ENCODE results near the gene RPS6KA2.

Gene RPS6KA2

DNA sequence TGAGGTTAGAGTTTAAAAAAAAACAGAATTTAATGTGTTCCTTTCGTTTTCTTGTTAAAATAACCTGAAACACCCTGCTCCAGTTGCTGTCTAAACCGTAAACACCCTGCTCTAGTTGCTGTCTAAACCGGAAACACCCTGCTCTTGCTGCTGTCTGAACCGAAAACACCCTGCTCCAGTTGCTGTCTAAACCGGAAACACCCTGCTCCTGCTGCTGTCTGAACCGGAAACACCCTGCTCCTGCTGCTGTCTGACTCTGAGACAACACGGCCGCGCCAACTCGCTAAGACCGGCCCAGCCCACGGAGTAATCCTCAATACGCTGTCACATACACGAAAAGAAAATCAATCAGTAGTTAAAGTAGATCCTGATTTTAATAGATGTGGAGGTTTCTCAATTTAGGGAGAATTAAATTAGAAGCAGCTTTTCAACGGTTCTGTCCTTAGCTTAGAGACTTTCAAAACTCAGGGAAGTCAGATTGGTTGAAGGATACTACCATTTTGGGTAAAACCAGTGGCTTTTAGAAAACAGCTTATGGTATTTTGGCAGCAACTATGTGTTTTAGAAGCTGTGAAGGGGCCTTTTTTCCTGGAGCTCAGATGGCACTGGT is 138.9 kb downstream of the RPS6KA2 start:
- no peak overlapping the region for H3K4me3 ChIP-seq (ENCODE audit: low read depth, low read length)
- TF ChIP-seq, protein P1, sequence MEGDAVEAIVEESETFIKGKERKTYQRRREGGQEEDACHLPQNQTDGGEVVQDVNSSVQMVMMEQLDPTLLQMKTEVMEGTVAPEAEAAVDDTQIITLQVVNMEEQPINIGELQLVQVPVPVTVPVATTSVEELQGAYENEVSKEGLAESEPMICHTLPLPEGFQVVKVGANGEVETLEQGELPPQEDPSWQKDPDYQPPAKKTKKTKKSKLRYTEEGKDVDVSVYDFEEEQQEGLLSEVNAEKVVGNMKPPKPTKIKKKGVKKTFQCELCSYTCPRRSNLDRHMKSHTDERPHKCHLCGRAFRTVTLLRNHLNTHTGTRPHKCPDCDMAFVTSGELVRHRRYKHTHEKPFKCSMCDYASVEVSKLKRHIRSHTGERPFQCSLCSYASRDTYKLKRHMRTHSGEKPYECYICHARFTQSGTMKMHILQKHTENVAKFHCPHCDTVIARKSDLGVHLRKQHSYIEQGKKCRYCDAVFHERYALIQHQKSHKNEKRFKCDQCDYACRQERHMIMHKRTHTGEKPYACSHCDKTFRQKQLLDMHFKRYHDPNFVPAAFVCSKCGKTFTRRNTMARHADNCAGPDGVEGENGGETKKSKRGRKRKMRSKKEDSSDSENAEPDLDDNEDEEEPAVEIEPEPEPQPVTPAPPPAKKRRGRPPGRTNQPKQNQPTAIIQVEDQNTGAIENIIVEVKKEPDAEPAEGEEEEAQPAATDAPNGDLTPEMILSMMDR (IDR thresholded peaks at IDR 0.05; ENCODE audit: insufficient read depth, low read length, missing control alignments): no peak
- ChIA-PET CTCF (interaction anchor here (0.8 to 1.2 kb wide), 3 partner anchors 27 to 96 kb away, joined by 3 read pairs; no protein-coding TSS in a partner anchor), POLR2A (no interaction called here)
- DNase-seq (ENCODE audit: low read depth, low spot score): no peak

DNA sequence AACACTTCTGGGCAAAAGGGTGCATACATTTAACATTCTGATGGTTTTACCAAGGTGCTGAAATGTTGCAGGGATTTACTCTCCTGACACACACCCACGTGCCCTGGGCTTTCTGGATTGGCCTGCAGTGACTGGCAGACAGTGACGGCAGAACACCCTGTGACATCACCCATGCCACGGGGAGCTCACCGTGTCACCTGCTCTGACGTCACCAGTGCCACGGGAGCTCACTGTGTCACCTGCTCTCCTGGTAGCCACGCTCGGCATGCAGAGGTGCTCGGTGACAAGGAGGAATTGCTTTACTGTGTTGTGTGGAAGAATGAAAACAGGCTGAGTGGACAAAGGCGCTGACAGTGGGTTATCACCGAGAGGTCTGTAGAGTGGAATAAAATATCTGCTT is 139.9 kb downstream of the RPS6KA2 start:
- POLR2A ChIA-PET: no interaction called here
- DNase-seq (ENCODE audit: low read depth, low spot score): no peak
- TF ChIP-seq, protein P1 (IDR thresholded peaks at IDR 0.05; ENCODE audit: insufficient read depth, low read length, missing control alignments): no peak
- CTCF ChIA-PET: no interaction called here
- no peak overlapping the region for H3K4me3 ChIP-seq (ENCODE audit: low read depth, low read length)

DNA sequence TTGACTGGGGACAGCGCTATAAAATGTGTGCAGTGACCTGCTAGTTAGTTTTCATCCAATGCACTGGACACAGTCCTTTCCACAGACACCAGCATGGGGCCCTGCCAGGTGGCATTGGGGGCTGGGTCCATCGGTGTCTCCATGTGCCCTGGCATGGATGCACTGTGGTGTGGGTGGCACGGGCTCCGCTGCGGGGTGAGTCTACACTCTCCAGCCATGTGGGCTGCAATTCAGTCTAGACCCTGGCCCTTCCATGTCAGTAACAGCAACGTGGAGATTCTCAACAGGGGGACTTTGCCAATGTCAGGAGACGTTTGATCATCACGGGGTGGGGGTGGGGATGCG is 140.5 kb downstream of the RPS6KA2 start:
- TF ChIP-seq, protein P1 (IDR thresholded peaks at IDR 0.05; ENCODE audit: insufficient read depth, low read length, missing control alignments): no peak
- POLR2A ChIA-PET: no interaction called here
- CTCF ChIA-PET: no interaction called here
- H3K4me3 ChIP-seq (ENCODE audit: low read depth, low read length): no peak overlapping the region
- DNase-seq (ENCODE audit: low read depth, low spot score): no peak

DNA sequence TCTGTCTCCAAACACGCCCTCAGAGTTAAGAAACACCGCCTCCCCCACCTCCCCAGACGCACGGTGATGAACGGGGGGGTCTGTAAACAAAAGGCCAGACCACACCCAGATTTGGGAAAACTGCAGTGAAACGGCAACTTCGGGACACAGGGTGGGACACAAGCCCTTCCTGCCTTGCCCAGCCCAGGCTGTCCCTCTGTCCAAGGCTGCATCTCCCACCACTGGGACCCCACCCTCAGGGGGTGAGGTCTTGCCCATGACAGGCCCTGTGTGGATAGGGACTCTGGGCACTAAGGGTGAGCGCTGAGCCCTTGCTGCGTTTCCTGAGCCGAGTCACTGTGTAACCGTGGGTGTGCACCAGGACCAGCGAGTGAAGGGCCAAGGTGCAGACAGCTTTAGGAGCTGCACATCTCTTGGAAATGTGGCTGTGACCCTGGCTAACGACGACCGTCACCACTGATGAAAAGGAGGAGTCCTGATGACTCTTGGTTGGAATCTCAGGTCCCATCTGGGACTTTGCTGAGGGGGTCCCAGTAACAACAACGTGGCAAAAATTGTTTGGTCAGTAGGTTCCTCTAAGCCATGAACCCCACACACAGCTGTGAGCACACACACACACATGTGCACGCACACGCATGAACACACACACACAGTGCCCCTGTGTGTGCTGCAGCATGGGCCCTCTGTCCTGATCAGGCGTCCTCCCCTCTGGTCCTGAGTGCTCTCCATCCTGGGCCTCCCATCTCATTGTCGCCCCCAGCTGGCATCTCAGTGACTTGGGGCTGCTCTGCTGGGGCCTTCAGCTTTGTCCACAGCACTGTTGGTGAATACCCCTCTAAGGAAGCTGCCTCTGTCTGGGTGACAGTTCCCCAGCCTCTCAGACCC is 141.2 kb downstream of the RPS6KA2 start:
- TF ChIP-seq, protein P1 (IDR thresholded peaks at IDR 0.05; ENCODE audit: insufficient read depth, low read length, missing control alignments): no peak
- no peak overlapping the region for H3K4me3 ChIP-seq (ENCODE audit: low read depth, low read length)
- no peak for DNase-seq (ENCODE audit: low read depth, low spot score)
- ChIA-PET POLR2A (no interaction called here), CTCF (no interaction called here)

DNA sequence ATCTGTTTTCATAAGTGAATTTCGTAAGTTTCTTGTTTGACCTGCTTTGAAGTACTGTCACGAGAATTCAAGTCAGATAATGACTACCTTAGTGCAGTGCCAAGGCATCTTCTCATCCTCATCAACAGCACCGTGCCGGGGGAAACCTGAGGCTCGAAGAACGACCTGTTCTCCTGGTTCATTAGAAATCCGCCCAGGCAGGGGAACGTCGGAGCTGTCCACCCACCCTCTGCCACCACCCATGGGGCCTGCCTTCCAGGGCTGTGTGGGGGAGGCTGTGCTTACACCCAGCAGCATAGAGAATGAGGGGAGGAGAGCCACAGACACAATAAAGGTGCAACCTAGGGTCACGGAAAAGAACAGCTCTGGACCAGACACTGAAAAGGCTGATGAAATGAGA is 142.2 kb downstream of the RPS6KA2 start:
- ChIA-PET CTCF (interaction anchor here (1.1 kb wide), 1 partner anchor 19 kb away, joined by 3 read pairs; no protein-coding TSS in a partner anchor), POLR2A (no interaction called here)
- TF ChIP-seq, protein P1 (IDR thresholded peaks at IDR 0.05; ENCODE audit: insufficient read depth, low read length, missing control alignments): no peak
- no peak for DNase-seq (ENCODE audit: low read depth, low spot score)
- no peak overlapping the region for H3K4me3 ChIP-seq (ENCODE audit: low read depth, low read length)

DNA sequence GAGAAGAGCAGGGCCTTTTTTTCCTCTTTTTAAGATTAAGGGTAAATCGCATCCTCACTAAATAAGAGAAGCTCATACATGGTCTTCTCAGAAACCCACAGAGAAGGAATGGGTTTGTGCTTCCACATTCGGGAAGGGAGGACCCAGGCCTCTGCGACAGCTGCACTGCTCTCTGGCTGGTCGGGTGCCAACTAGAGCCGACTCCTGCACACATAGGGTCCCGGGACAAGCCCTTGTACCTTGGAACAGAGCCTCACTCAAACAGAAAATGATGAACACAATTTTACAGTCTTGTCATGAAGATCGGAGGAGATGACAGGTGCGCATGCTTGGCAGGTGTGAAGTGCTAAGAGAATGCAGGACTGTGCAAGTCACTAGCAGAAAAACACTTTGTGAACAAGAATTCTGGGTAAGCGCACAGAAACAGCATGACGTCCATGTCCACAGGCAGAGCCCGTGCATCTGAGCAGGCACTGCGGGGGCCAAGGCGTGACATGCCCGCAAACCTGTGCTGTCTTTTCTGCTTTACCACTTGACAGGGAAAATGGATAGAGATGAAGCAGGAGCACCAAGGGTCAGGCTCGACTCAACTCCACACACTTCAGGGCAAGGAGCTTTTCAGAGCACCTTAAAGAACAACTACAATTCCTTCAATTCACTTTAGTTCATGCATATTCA is 143.3 kb downstream of the RPS6KA2 start:
- ChIA-PET POLR2A (no interaction called here), CTCF (interaction anchor here (1.1 kb wide), 1 partner anchor 18 kb away, joined by 3 read pairs; no protein-coding TSS in a partner anchor)
- no peak for DNase-seq (ENCODE audit: low read depth, low spot score)
- TF ChIP-seq, protein P1 (IDR thresholded peaks at IDR 0.05; ENCODE audit: insufficient read depth, low read length, missing control alignments): no peak
- H3K4me3 ChIP-seq (ENCODE audit: low read depth, low read length): no peak overlapping the region

Measured in AG04449 (cell line).